ENCODE data around the gene KRTAP9-9. TPM values are rescaled to one million over a fixed set of nuclear protein-coding genes. Genes with fewer than 3 reads are reported as not detected.

The KRTAP9-9 gene
- total and polyA plus RNA-seq, 9 of the 15 experiments (the other 6 are each of a cell fraction or from before 2014, with no cell fraction given), result not detected

GRCh38 chr17:41301204-41301790 lies 46.1 kb downstream of the KRTAP9-9 start:
- TF ChIP-seq CBFA2T2 (conservative IDR thresholded peaks at IDR 0.05), result no peak
- intact Hi-C loops (cut with micrococcal nuclease) (no loop called here), in situ Hi-C loops (cut with MboI) (no loop called here)
- H3K4me2 ChIP-seq (ENCODE audit: insufficient read depth, low read length), result no peak overlapping the region
- BruUV-seq (replicated peaks), result no TSS peak
- H3K27me3 ChIP-seq (ENCODE audit: control insufficient read depth in 2 of 2, insufficient read depth in 2 of 2, low read length in 2 of 2), result peaks cover 0 to 27% of the 10 kb centered on the region in 2 experiments; a peak in 2 of 5 replicates
- no peaks in the 10 kb centered on the region for H4K20me1 ChIP-seq (replicated peaks; ENCODE audit: control insufficient read depth, insufficient read depth, low read length)
- H3K4me3 ChIP-seq, result no peak overlapping the region
- H3K27ac ChIP-seq (ENCODE audit: extremely low read depth, low read depth, low read length), result no peak overlapping the region
- no peak for FAIRE-seq
- no peak for ATAC-seq
- no peaks in the 10 kb centered on the region for H3K79me2 ChIP-seq (ENCODE audit: control insufficient read depth, insufficient read depth, low read length)
- ChIA-PET CTCF (ENCODE audit: low intra/inter-chr PET ratio) (no interaction called here), POLR2A (interaction anchor here (0.6 kb wide), 1 partner anchor 636 kb away, joined by 3 read pairs; the partner anchor contains the start of gene KRT222)
- H3K9ac ChIP-seq (ENCODE audit: insufficient read depth in 1 of 2, low read depth in 2 of 2, low read length in 2 of 2), result no peak overlapping the region
- H3K4me1 ChIP-seq (replicated peaks in 1 of 2; ENCODE audit: control insufficient read depth in 2 of 2, insufficient read depth in 2 of 2, low read length in 2 of 2), result no peaks in the 10 kb centered on the region
- no peaks in the 10 kb centered on the region for H3K9me1 ChIP-seq (ENCODE audit: control insufficient read depth, insufficient read depth, low read length)
- no peak for DNase-seq (ENCODE audit: extremely low read depth in 1 of 4, low spot score in 3 of 4)
- no peak overlapping the region for H2AFZ ChIP-seq (ENCODE audit: low read depth, low read length)
- H3K9me3 ChIP-seq (replicated peaks; ENCODE audit: control insufficient read depth, insufficient read depth, low read depth, low read length), result no peaks in the 10 kb centered on the region
- no peaks in the 10 kb centered on the region for H3K36me3 ChIP-seq (ENCODE audit: control insufficient read depth, insufficient read depth, low read length)
- 0% methylated on average over 5 of the region's 5 CpGs for WGBS (ENCODE audit: insufficient coverage, low coverage, missing lambda C conversion rate)

GRCh38 chr17:41301916-41302901 lies 47.0 kb downstream of the KRTAP9-9 start, which contains the start of gene KRTAP29-1:
KRTAP29-1 (minus strand) TSS chr17:41302851; CDS start chr17:41302851, 0 bp downstream.
- no peaks in the 10 kb centered on the region for H3K4me1 ChIP-seq (replicated peaks in 1 of 2; ENCODE audit: control insufficient read depth in 2 of 2, insufficient read depth in 2 of 2, low read length in 2 of 2)
- H3K9me1 ChIP-seq (ENCODE audit: control insufficient read depth, insufficient read depth, low read length), result no peaks in the 10 kb centered on the region
- no peaks in the 10 kb centered on the region for H4K20me1 ChIP-seq (replicated peaks; ENCODE audit: control insufficient read depth, insufficient read depth, low read length)
- in situ Hi-C loops (cut with MboI) (no loop called here), intact Hi-C loops (cut with micrococcal nuclease) (no loop called here)
- H3K4me2 ChIP-seq (ENCODE audit: insufficient read depth, low read length), result no peak within 1 kb of the TSS
- no peak within 1 kb of the TSS for H3K9ac ChIP-seq (ENCODE audit: insufficient read depth in 1 of 2, low read depth in 2 of 2, low read length in 2 of 2)
- no peaks in the 10 kb centered on the region for H3K36me3 ChIP-seq (ENCODE audit: control insufficient read depth, insufficient read depth, low read length)
- WGBS (ENCODE audit: insufficient coverage, low coverage, missing lambda C conversion rate), result under 1% methylated on average over 11 of the region's 11 CpGs
- ATAC-seq, result no peak
- no peaks in the 10 kb centered on the region for H3K79me2 ChIP-seq (ENCODE audit: control insufficient read depth, insufficient read depth, low read length)
- no peak within 1 kb of the TSS for H3K4me3 ChIP-seq
- no peak for FAIRE-seq
- no peak for DNase-seq (ENCODE audit: extremely low read depth in 1 of 4, low spot score in 3 of 4)
- no peak within 1 kb of the TSS for H3K27ac ChIP-seq (ENCODE audit: extremely low read depth, low read depth, low read length)
- peaks cover 3 to 28% of the 10 kb centered on the region in 2 experiments; a peak in 3 of 5 replicates for H3K27me3 ChIP-seq (ENCODE audit: control insufficient read depth in 2 of 2, insufficient read depth in 2 of 2, low read length in 2 of 2)
- BruUV-seq (replicated peaks), result no TSS peak
- CTCF ChIA-PET (ENCODE audit: low intra/inter-chr PET ratio), result no interaction called here
- no peaks in the 10 kb centered on the region for H3K9me3 ChIP-seq (replicated peaks; ENCODE audit: control insufficient read depth, insufficient read depth, low read depth, low read length)
- POLR2A ChIA-PET, result interaction anchor here (0.6 kb wide), 1 partner anchor 637 kb away, joined by 3 read pairs; the partner anchor contains the start of gene KRT222
- TF ChIP-seq MTA1 (IDR thresholded peaks at IDR 0.05; ENCODE audit: borderline replicate concordance), result no peak
- no peak for TF ChIP-seq DDX20 (tag; IDR thresholded peaks at IDR 0.05; ENCODE audit: low read depth)
- no peak for TF ChIP-seq RBBP5 (IDR thresholded peaks at IDR 0.05; ENCODE audit: borderline replicate concordance, insufficient read depth, low read length, poor library complexity, severe bottlenecking)
- no peak for TF ChIP-seq TRIM24 (IDR thresholded peaks at IDR 0.05)
- TF ChIP-seq ZNF57 (CRISPR knock-in tag; IDR thresholded peaks at IDR 0.05), result no peak
- TF ChIP-seq BACH1 (tag; IDR thresholded peaks at IDR 0.05), result no peak
- TF ChIP-seq STAT6 (CRISPR knock-in tag; IDR thresholded peaks at IDR 0.05), result no peak
- no peak for TF ChIP-seq KLF1 (tag; IDR thresholded peaks at IDR 0.05)
- TF ChIP-seq RBM17 (IDR thresholded peaks at IDR 0.05; ENCODE audit: borderline replicate concordance, low read depth, low read length), result no peak
- H2AFZ ChIP-seq (ENCODE audit: low read depth, low read length), result no peak within 1 kb of the TSS
